ENCODE data around the gene TF. TPM values are rescaled to one million over a fixed set of nuclear protein-coding genes. Genes with fewer than 3 reads are reported as not detected.

Gene TF
- total RNA-seq, 2 donors from 2014 or later: 1.6 to 2.2 TPM

GRCh38 chr3:133828576-133829309, 82.5 kb downstream of the TF start:
- peaks cover 8% of the 10 kb centered on the region for H3K36me3 ChIP-seq

GRCh38 chr3:133829310-133829707, 83.1 kb downstream of the TF start:
- H3K4me1 ChIP-seq (ENCODE audit: control insufficient read depth in 1 of 2, low read depth in 2 of 2): peaks cover 0 to 3% of the 10 kb centered on the region in 2 donors
- no peak for ATAC-seq (ENCODE audit: insufficient number of reproducible peaks, low FRiP score, low read depth)
- no peak overlapping the region for H3K4me3 ChIP-seq
- no peaks in the 10 kb centered on the region for H3K9me3 ChIP-seq
- DNase-seq (ENCODE audit: low spot score): no peak
- no peak for TF ChIP-seq CTCF (IDR thresholded peaks at IDR 0.05)
- peaks cover 6% of the 10 kb centered on the region for H3K36me3 ChIP-seq
- H3K27me3 ChIP-seq (replicated peaks; ENCODE audit: insufficient read depth): no peaks in the 10 kb centered on the region
- no peak overlapping the region for H3K27ac ChIP-seq

More at GRCh38 chr3:133828576-133829309, 82.5 kb downstream of the TF start:
- no peak for TF ChIP-seq CTCF (IDR thresholded peaks at IDR 0.05)
- ATAC-seq (ENCODE audit: insufficient number of reproducible peaks, low FRiP score, low read depth) (no peak), DNase-seq (ENCODE audit: low spot score) (no peak)
- Histone ChIP-seq H3K27me3 (replicated peaks; ENCODE audit: insufficient read depth) (no peaks in the 10 kb centered on the region), H3K27ac (no peak overlapping the region), H3K4me3 (no peak overlapping the region), H3K4me1 (ENCODE audit: control insufficient read depth in 1 of 2, low read depth in 2 of 2) (peaks cover 0 to 3% of the 10 kb centered on the region in 2 donors), H3K9me3 (no peaks in the 10 kb centered on the region)

- Histone ChIP-seq H3K4me1 (ENCODE audit: control insufficient read depth in 1 of 2, low read depth in 2 of 2) (peaks cover 0 to 3% of the 10 kb centered on the region in 2 donors), H3K36me3 (peaks cover 6% of the 10 kb centered on the region), H3K9me3 (no peaks in the 10 kb centered on the region), H3K4me3 (no peak overlapping the region), H3K27me3 (replicated peaks; ENCODE audit: insufficient read depth) (no peaks in the 10 kb centered on the region), H3K27ac (no peak overlapping the region)
- DNase-seq (ENCODE audit: low spot score) (no peak), ATAC-seq (ENCODE audit: insufficient number of reproducible peaks, low FRiP score, low read depth) (no peak)
- no peak for TF ChIP-seq CTCF (IDR thresholded peaks at IDR 0.05)
These were observed 83.9 kb downstream of the TF start for GRCh38 chr3:133830071-133830470.

GRCh38 chr3:133831966-133832801, 86.0 kb downstream of the TF start:
- H3K27ac ChIP-seq: no peak overlapping the region
- H3K27me3 ChIP-seq (replicated peaks; ENCODE audit: insufficient read depth): no peaks in the 10 kb centered on the region
- no peak for ATAC-seq (ENCODE audit: insufficient number of reproducible peaks, low FRiP score, low read depth)
- peaks cover 6% of the 10 kb centered on the region for H3K36me3 ChIP-seq
- no peak overlapping the region for H3K4me3 ChIP-seq
- H3K4me1 ChIP-seq (ENCODE audit: control insufficient read depth in 1 of 2, low read depth in 2 of 2): peaks cover 0 to 3% of the 10 kb centered on the region in 2 donors
- TF ChIP-seq CTCF (IDR thresholded peaks at IDR 0.05): no peak
- no peak for DNase-seq (ENCODE audit: low spot score)
- no peaks in the 10 kb centered on the region for H3K9me3 ChIP-seq

- ATAC-seq (ENCODE audit: insufficient number of reproducible peaks, low FRiP score, low read depth) (no peak), DNase-seq (ENCODE audit: low spot score) (no peak)
- no peak overlapping the region for H3K4me3 ChIP-seq
- TF ChIP-seq CTCF (IDR thresholded peaks at IDR 0.05): no peak
- H3K27ac ChIP-seq: no peak overlapping the region
- H3K9me3 ChIP-seq: no peaks in the 10 kb centered on the region
- H3K36me3 ChIP-seq: peaks cover 6% of the 10 kb centered on the region
- peaks cover 0 to 3% of the 10 kb centered on the region in 2 donors for H3K4me1 ChIP-seq (ENCODE audit: control insufficient read depth in 1 of 2, low read depth in 2 of 2)
- H3K27me3 ChIP-seq (replicated peaks; ENCODE audit: insufficient read depth): no peaks in the 10 kb centered on the region
These were observed 86.6 kb downstream of the TF start for GRCh38 chr3:133832802-133833144.
